ENCODE data around the gene VSIG10L2.

VSIG10L2 gene

DNA sequence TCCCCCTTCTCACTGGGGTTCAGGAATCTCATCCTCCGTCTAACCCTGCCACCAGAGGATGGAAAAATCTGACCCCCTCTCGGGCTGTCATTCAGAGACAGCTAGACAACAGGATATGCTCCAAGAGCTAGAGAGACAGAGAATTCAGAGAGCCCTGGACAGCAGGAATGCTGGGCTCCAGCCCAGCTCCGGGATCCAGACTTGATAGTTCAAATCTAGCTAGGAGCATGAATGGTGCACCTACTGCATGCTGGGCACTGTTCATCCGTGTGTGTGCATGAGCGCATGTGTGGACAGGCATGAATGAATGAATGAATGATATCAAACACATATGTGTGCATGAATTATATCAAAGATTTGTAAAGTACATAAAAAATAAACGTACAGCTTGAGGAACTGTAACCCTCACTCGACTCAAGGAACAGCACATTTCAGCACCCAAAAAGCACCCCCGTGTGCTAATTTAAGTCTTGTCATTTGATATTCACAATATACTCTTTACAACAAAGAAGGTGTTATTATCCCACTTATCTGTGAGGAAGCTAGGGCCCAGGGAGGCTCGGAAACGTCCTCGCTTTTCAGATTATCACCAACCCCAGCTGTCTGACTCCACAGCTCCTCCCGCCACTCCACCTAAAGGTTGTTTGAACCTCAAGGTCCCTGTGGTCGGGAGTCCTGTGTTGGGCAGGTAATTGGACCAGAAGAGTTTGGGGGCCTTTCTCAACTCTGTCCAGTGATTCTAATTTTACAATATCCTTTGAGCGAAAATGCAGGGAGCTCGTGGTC lies 640 bp upstream of the VSIG10L2 start:
- TF ChIP-seq GLIS3 (CRISPR knock-in tag; IDR thresholded peaks at IDR 0.05) (no peak), TCF4 (CRISPR knock-in tag; IDR thresholded peaks at IDR 0.05; ENCODE audit: borderline replicate concordance) (no peak), BACH2 (CRISPR knock-in tag; IDR thresholded peaks at IDR 0.05; ENCODE audit: borderline replicate concordance) (no peak), OSR1 (CRISPR knock-in tag; IDR thresholded peaks at IDR 0.05) (no peak), ZNF565 (CRISPR knock-in tag; conservative IDR thresholded peaks at IDR 0.05; ENCODE audit: low read depth) (no peak), SNAI2 (CRISPR knock-in tag; IDR thresholded peaks at IDR 0.05) (no peak), ZFP3 (CRISPR knock-in tag; IDR thresholded peaks at IDR 0.05) (no peak), ISL1 (CRISPR knock-in tag; IDR thresholded peaks at IDR 0.05) (no peak), PPARA (CRISPR knock-in tag; IDR thresholded peaks at IDR 0.05; ENCODE audit: borderline replicate concordance) (no peak), ZNF70 (CRISPR knock-in tag; IDR thresholded peaks at IDR 0.05) (no peak)
- TF ChIP-seq, protein P1, sequence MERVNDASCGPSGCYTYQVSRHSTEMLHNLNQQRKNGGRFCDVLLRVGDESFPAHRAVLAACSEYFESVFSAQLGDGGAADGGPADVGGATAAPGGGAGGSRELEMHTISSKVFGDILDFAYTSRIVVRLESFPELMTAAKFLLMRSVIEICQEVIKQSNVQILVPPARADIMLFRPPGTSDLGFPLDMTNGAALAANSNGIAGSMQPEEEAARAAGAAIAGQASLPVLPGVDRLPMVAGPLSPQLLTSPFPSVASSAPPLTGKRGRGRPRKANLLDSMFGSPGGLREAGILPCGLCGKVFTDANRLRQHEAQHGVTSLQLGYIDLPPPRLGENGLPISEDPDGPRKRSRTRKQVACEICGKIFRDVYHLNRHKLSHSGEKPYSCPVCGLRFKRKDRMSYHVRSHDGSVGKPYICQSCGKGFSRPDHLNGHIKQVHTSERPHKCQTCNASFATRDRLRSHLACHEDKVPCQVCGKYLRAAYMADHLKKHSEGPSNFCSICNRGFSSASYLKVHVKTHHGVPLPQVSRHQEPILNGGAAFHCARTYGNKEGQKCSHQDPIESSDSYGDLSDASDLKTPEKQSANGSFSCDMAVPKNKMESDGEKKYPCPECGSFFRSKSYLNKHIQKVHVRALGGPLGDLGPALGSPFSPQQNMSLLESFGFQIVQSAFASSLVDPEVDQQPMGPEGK (CRISPR knock-in tag; IDR thresholded peaks at IDR 0.05; ENCODE audit: borderline replicate concordance): no peak
- TF ChIP-seq, protein P2, sequence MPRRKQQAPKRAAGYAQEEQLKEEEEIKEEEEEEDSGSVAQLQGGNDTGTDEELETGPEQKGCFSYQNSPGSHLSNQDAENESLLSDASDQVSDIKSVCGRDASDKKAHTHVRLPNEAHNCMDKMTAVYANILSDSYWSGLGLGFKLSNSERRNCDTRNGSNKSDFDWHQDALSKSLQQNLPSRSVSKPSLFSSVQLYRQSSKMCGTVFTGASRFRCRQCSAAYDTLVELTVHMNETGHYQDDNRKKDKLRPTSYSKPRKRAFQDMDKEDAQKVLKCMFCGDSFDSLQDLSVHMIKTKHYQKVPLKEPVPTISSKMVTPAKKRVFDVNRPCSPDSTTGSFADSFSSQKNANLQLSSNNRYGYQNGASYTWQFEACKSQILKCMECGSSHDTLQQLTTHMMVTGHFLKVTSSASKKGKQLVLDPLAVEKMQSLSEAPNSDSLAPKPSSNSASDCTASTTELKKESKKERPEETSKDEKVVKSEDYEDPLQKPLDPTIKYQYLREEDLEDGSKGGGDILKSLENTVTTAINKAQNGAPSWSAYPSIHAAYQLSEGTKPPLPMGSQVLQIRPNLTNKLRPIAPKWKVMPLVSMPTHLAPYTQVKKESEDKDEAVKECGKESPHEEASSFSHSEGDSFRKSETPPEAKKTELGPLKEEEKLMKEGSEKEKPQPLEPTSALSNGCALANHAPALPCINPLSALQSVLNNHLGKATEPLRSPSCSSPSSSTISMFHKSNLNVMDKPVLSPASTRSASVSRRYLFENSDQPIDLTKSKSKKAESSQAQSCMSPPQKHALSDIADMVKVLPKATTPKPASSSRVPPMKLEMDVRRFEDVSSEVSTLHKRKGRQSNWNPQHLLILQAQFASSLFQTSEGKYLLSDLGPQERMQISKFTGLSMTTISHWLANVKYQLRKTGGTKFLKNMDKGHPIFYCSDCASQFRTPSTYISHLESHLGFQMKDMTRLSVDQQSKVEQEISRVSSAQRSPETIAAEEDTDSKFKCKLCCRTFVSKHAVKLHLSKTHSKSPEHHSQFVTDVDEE (CRISPR knock-in tag; IDR thresholded peaks at IDR 0.05): no peak
- TF ChIP-seq, protein P3, sequence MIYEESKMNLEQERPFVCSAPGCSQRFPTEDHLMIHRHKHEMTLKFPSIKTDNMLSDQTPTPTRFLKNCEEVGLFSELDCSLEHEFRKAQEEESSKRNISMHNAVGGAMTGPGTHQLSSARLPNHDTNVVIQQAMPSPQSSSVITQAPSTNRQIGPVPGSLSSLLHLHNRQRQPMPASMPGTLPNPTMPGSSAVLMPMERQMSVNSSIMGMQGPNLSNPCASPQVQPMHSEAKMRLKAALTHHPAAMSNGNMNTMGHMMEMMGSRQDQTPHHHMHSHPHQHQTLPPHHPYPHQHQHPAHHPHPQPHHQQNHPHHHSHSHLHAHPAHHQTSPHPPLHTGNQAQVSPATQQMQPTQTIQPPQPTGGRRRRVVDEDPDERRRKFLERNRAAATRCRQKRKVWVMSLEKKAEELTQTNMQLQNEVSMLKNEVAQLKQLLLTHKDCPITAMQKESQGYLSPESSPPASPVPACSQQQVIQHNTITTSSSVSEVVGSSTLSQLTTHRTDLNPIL (CRISPR knock-in tag; IDR thresholded peaks at IDR 0.05; ENCODE audit: low read depth): no peak
- TF ChIP-seq, protein P4, sequence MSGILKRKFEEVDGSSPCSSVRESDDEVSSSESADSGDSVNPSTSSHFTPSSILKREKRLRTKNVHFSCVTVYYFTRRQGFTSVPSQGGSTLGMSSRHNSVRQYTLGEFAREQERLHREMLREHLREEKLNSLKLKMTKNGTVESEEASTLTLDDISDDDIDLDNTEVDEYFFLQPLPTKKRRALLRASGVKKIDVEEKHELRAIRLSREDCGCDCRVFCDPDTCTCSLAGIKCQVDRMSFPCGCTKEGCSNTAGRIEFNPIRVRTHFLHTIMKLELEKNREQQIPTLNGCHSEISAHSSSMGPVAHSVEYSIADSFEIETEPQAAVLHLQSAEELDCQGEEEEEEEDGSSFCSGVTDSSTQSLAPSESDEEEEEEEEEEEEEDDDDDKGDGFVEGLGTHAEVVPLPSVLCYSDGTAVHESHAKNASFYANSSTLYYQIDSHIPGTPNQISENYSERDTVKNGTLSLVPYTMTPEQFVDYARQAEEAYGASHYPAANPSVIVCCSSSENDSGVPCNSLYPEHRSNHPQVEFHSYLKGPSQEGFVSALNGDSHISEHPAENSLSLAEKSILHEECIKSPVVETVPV (CRISPR knock-in tag; IDR thresholded peaks at IDR 0.05): no peak
- TF ChIP-seq, protein P5, sequence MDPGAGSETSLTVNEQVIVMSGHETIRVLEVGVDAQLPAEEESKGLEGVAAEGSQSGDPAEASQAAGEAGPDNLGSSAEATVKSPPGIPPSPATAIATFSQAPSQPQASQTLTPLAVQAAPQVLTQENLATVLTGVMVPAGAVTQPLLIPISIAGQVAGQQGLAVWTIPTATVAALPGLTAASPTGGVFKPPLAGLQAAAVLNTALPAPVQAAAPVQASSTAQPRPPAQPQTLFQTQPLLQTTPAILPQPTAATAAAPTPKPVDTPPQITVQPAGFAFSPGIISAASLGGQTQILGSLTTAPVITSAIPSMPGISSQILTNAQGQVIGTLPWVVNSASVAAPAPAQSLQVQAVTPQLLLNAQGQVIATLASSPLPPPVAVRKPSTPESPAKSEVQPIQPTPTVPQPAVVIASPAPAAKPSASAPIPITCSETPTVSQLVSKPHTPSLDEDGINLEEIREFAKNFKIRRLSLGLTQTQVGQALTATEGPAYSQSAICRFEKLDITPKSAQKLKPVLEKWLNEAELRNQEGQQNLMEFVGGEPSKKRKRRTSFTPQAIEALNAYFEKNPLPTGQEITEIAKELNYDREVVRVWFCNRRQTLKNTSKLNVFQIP (CRISPR knock-in tag; IDR thresholded peaks at IDR 0.05; ENCODE audit: borderline replicate concordance, low read depth): no peak

DNA sequence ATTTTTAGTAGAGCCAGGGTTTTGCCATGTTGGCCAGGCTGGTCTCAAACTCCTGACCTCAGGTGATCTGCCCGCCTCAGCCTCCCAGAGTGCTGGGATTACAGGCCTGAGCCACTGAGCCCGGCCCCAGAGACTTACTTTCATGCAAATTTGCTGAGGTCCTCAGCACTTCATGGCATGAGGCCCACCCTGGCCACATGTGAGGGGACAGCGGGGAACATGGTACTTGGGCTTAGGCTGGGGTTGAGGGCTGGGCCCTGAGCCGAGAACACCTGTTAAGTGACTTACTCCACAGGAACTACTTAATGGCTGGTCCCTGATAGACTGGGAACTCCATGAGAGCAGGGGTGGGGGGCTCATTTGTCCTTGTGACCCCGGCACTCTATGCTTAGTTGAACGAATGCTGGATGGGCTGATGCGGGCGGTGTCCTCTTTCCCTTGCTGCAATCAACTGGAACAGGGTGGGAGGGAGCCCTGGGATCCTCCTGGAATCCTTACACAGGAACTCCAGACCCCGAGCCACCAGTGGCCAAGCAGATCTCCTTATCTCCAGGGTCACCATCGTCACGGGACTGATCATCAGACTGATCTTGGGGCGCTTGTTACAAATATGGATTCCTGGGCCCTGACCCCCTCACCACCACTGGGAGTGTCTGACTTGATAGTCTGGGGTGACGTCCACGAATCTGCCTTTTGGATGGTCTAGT lies 1.0 kb downstream of the VSIG10L2 start:
- no peak for ATAC-seq
- TF ChIP-seq ZC3H10 (CRISPR knock-in tag; IDR thresholded peaks at IDR 0.05) (no peak), ISL1 (CRISPR knock-in tag; IDR thresholded peaks at IDR 0.05) (no peak), SNAI2 (CRISPR knock-in tag; IDR thresholded peaks at IDR 0.05) (no peak), PPARA (CRISPR knock-in tag; IDR thresholded peaks at IDR 0.05; ENCODE audit: borderline replicate concordance) (no peak), ZFP3 (CRISPR knock-in tag; IDR thresholded peaks at IDR 0.05) (no peak), ARNTL (CRISPR knock-in tag; IDR thresholded peaks at IDR 0.05; ENCODE audit: borderline replicate concordance, low read depth) (no peak), OSR1 (CRISPR knock-in tag; IDR thresholded peaks at IDR 0.05) (no peak), CSDC2 (CRISPR knock-in tag; IDR thresholded peaks at IDR 0.05) (no peak), ZNF8 (CRISPR knock-in tag; IDR thresholded peaks at IDR 0.05) (no peak), BACH2 (CRISPR knock-in tag; IDR thresholded peaks at IDR 0.05; ENCODE audit: borderline replicate concordance) (no peak), RARB (CRISPR knock-in tag; IDR thresholded peaks at IDR 0.05) (no peak), TOX (CRISPR knock-in tag; IDR thresholded peaks at IDR 0.05; ENCODE audit: borderline replicate concordance) (no peak), TCF4 (CRISPR knock-in tag; IDR thresholded peaks at IDR 0.05; ENCODE audit: borderline replicate concordance) (no peak)
- TF ChIP-seq, protein P2 (CRISPR knock-in tag; IDR thresholded peaks at IDR 0.05): no peak
- TF ChIP-seq, protein P5 (CRISPR knock-in tag; IDR thresholded peaks at IDR 0.05; ENCODE audit: borderline replicate concordance, low read depth): no peak
- TF ChIP-seq, protein P4 (CRISPR knock-in tag; IDR thresholded peaks at IDR 0.05): no peak

More for the DNA sequence above, 640 bp upstream of the VSIG10L2 start:
- no peak for ATAC-seq

All from SK-N-SH treated with all-trans-retinoic acid at 6 μM for 48 hours (cell line).